ENCODE measurements around the gene TKT.

Gene TKT

DNA sequence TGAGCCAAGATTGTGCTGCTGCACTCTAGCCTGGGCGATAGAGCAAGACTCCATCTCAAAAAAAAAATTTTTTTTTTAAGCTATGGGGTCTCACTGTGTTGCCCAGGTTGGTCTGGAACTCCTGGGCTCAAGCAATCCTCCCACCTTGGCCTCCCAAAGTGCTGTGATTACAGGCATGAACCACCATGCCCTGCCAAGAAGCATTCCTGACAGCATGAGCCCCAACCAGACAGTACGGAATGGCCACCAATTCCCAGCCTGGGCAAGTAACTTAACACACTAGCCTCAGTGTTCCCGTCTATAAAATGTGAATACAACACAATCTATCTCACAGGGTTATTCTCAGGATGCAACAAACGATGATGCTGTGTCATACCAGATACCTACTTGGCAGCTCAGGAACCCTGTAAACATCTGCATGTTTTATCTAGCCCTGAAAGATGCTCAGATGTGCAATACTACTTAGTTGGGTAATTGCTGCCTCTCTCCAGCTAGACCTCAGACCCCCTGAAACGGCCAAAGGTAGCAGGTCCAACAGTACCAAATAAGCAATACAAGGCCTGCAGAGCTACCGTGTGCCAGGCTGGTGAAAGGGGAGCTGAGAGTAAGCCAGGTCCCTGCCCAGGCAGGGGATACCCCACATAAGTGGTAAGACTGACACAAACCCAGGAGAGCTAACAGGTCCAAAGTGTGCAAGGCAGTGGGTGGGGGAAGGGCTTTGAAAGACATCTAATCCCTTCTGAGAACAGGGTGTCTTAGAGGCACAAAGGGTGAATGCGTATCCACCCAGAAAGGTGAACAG, 1.9 kb downstream of the TKT start:
- TF ChIP-seq ZNF274 (IDR thresholded peaks at IDR 0.05; ENCODE audit: low read depth, low read length), result no peak
- H3K4me3 ChIP-seq (ENCODE audit: low read length), result peak overlapping the region; percentile 86

DNA sequence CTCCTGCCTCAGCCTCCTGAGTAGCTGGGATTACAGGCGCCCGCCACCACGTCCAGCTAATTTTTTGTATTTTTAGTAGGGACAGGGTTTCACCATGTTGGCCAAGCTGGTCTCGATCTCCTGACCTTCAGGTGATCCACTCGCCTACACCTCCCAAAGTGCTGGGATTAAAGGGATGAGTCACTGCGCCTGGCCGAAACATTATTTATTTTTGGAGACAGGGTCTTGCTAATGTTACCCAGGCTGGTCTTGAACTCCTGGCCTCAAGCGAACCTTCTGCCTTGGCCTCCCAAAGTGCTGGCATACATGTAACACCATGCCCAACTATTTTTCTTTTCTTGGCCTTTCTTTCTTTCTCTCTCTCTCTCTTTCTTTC, 2.9 kb downstream of the TKT start:
- H3K4me3 ChIP-seq (ENCODE audit: low read length), result peak overlapping the region; percentile 17; the same call in 1 of the 2 replicates

DNA sequence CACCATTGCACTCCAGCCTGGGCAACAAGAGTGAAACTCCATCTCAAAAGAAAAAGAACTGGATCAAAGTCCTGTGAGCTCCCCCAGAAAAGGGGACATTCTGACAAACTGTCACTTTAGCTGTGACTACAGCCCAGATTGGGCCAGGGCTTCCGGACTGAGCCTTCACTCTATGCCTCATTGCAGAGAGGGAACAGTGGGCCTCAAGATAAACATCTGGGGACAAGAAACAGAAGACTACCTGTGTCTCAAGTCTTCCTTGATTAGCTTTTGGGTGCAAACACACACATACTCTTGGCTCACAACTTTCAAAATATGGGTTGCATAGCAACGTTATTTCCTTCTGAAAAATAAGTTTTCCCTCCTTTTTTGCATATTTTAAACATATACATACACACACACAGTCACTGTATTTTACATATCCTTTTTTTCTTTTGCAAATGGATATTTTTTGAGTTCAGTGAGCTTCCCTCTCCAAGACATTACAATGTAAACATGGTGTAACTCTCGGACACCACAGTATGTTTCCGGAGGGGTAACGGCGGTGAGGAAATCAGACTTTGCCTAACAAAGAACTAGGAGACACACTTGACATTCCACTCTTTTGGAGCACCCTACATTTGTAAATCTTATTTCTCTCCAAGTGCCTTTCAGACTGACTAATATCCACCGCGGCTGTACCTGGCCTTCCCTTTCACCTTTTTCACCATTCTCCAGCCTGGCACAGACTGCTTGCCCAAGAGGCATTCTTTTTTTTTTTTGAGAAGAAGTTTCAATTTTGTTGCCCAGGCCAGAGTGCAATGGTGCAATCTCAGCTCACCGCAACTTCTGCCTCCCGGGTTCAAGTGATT, 3.5 kb downstream of the TKT start:
- H3K4me3 ChIP-seq (ENCODE audit: low read length), result peak overlapping the region; percentile 17; the same call in 1 of the 2 replicates

DNA sequence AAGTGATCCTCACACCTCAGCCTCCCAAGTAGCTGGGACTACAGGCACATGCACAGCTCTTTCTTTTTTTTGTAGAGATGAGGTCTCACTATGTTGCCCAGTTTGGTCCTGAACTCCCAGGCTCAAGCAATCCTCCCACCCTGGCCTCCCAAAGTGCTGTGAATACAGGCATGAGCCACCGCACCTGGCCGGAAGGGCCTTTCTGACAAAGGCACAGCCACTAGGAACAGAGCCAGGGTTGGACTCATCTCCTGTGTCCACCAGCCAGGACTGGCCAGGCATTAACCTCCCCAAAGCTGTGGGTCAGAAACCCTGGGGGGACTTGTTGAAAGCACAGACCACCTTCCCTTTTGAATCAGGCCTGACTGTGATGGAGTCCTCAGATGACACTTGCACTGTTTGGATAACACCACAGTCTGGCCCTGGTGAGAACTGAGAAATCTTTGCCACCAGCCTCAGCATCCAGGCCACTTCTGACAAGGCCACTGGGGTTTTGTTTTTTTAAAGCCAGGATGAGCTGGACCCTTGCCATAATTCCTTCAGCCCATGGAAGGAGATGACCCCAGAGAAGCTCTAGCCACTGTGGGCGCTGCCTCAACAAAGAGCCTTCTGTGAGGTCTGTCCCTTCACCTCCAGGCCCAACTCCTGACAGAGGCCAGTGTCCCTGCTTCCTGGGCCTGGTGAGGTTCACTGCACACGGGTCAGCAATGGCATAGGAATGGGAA, 4.8 kb downstream of the TKT start:
- no peak overlapping the region for H3K4me3 ChIP-seq (ENCODE audit: low read length)

More for the DNA sequence above, 3.5 kb downstream of the TKT start:
- TF ChIP-seq ZNF274 (IDR thresholded peaks at IDR 0.05; ENCODE audit: low read depth, low read length), result no peak

DNA sequence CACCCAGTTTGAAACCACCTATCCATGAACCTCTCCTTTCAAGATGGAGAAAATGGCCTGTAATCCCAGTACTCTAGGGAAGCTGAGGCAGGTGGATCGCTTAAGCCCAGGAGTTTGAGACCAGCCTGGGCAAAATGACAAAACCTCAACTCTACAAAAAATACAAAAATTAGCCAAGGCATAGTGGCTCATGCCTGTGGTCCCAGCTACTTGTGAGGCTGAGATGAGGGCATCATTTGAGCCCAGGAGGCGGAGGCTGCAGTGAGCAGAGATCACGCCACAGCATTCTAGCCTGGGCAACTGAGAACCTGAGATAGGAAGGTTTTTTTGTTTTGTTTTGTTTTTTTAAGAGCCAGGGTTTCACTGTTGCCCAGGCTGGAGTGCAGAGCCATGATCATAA, 5.4 kb downstream of the TKT start:
- no peak overlapping the region for H3K4me3 ChIP-seq (ENCODE audit: low read length)
- no peak for TF ChIP-seq ZNF274 (IDR thresholded peaks at IDR 0.05; ENCODE audit: low read depth, low read length)

More for the DNA sequence above, 4.8 kb downstream of the TKT start:
- no peak for TF ChIP-seq ZNF274 (IDR thresholded peaks at IDR 0.05; ENCODE audit: low read depth, low read length)

DNA sequence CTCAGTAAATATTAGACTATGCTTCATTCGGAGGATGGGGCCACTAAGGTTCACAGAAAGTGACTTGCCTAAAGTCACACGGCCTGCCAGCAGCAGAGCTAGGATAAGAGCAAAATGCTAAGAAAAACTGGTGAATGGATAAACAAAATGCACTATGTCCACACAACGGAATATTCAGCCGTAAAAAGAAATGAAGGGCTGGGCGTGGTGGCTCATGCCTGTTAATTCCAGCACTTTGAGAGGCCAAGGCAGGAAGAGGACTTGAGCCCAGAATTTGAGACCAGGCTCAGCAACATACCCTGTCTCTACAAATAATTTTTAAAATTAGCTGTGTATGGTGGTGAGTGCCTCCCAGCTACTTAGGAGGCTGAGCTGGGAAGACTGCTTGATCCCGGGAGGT, 7.7 kb downstream of the TKT start:
- no peak for TF ChIP-seq ZNF274 (IDR thresholded peaks at IDR 0.05; ENCODE audit: low read depth, low read length)
- no peak overlapping the region for H3K4me3 ChIP-seq (ENCODE audit: low read length)

DNA sequence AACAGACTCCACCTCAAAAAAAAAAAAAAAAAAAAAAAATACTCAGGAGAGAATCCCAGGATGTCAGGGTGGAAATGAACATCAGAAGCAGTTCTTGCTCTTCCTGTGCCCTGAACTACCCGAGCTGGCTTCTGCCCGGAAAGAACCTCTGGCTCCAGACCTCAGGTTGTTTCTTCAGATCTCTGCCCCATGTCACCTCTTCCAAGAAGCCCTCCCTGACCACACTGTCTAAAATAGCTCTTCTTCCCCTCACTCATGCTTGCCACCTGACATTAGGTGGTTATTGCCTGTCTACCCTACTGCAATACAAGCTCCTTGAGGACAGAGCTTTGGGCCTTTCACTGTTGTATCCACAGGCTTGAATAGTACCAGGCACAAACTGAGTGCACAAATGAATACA, 8.2 kb downstream of the TKT start:
- no peak overlapping the region for H3K4me3 ChIP-seq (ENCODE audit: low read length)
- no peak for TF ChIP-seq ZNF274 (IDR thresholded peaks at IDR 0.05; ENCODE audit: low read depth, low read length)

DNA sequence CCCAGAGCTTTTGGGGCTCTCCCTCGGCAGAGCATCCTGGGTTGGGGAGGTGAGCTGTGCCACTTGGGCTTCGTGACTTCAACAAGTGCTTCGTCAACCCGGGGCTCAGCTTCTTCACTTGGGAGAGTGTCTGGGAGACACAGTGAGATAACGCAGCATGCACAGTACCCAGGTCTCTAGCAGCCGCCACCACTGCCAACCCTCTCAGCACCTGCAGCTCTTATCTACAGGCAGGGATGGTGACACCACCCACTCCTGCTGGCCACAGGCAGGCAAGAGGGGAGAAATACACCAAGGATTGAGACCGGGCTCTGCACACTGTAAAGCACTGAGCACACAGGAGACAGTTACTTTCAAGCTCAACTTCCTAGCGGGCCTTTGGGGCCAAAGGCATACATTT, 11.6 kb downstream of the TKT start:
- TF ChIP-seq ZNF274 (IDR thresholded peaks at IDR 0.05; ENCODE audit: low read depth, low read length), result no peak
- H3K4me3 ChIP-seq (ENCODE audit: low read length), result no peak overlapping the region

DNA sequence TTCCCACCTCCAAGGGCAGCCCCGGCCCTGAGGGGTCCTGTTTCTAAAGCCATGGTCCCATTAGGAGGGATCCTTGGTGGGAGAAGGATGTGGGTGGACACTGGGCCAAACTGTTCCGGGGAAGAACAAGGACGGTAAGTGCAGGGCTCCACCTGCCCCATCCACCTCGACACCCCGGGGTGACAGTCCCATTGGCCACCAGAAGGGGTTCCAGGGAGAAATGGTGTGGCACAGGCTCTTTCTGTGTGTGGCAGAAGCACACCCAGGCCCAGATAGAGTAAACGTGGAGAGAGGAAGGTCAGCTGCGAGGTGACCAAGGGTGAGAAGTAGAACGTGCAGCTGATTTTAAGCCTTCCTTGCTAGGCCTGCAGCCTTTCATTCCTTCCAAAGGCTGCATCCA, 12.0 kb downstream of the TKT start:
- no peak for TF ChIP-seq ZNF274 (IDR thresholded peaks at IDR 0.05; ENCODE audit: low read depth, low read length)
- H3K4me3 ChIP-seq (ENCODE audit: low read length), result no peak overlapping the region

DNA sequence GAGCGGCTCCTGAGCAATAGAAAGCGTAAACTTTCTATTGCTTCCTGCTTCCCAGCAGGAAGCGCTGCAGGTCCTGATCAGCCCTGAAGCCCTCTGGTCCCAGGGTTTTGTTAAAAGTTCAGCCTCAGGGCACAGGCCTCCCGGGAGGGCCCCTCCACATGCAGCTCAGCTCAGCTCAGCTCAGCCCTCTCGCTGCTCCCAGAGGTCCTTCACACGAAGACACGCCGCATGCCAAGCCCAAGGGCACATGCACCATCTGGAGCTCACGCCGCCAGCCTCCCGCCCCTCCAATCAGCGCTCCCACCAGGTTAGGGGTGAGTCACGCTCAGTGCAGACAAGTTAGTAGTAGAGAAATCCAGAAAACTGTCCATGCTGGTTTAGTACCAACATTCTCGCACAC, 12.7 kb downstream of the TKT start:
- no peak for TF ChIP-seq ZNF274 (IDR thresholded peaks at IDR 0.05; ENCODE audit: low read depth, low read length)
- H3K4me3 ChIP-seq (ENCODE audit: low read length), result no peak overlapping the region

DNA sequence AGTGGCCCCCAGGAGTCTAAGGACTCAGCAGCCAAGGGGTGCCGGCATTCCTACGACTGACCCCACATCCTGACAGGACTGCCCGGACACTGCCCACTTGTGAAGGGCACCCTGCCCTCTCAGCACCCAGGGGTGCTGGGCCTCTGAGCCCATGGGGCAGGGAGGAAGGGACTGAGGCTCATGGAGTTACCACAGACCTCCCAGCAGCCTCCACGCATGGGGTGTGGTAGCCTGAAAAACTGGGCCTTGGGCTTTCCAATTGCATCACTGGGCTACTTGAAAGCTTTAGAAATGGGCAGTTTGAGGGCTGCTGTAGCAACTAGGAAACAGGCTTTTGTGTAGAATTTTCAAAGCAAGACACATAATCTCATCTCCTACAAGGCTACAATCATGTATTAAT, 13.2 kb downstream of the TKT start:
- TF ChIP-seq ZNF274 (IDR thresholded peaks at IDR 0.05; ENCODE audit: low read depth, low read length), result no peak
- H3K4me3 ChIP-seq (ENCODE audit: low read length), result no peak overlapping the region

DNA sequence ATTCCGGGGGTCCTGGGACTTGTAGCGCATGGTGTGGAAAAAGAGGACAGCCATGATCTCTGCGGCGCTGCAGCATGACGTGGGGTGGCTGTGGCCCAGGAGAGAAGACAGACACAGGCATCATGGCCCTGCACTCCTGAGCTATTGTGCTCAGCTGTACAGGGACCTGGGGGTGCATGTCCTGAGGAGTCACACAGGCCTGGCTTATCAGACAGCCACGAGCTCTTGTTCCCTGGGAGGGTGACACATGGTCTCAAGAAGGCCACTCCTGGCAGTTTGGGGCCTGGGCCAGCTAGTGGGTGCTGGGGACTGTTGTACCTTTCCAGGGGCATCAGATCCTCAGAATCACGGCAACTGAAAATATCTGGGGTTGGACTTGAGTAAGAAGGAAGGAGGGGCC, 13.7 kb downstream of the TKT start:
- no peak overlapping the region for H3K4me3 ChIP-seq (ENCODE audit: low read length)
- no peak for TF ChIP-seq ZNF274 (IDR thresholded peaks at IDR 0.05; ENCODE audit: low read depth, low read length)

DNA sequence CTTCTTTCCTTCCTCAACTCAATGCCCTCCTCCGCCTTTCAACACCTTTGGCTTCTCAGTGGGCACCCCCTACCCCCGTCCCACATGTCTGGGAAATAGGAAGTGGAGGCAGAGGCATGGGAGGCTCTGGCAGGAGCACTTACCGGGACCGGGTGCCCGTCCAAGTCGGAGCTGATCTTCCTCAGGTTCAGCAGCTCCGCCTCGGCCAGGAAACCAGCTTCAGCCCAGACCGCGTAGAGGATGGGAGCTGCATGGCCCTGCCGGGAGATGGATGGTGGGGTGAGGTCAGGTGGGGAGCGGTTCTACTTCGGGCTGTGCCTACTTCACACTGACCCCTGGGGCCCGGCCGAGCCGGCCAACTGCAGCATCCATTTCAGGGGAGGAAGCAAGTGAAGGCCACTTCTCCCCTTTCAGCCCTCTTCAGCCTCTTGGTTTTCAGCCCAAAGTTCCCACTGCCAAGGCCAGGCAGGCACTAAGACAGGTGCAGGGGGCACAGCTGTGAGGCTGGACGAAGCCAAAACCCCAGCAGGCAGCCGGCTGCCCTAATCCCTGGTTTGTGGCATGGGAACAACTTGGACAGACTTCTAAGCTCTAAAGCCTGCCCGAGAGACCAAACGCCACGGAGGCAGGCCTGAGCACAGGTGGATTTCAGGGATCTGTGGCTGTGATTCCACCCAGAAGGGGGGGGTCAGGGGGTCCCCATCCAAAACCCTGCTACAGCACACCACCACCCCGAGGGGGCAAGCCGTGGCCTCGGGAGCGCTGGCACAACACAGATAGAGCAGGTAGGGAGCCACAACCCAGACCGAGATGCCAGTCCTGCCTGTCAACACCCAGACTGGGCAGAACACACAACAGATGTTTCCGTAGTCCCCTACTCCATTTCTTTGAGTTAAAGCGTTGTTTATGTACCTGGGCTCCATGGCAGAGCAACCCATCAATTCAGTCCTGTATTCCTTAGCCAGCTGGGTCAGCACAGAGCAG, 14.5 kb downstream of the TKT start:
- no peak for TF ChIP-seq ZNF274 (IDR thresholded peaks at IDR 0.05; ENCODE audit: low read depth, low read length)
- no peak overlapping the region for H3K4me3 ChIP-seq (ENCODE audit: low read length)

Measured in GM08714 (cell line).